ENCODE measurements around the gene MTARC2. TPM values are rescaled to one million over a fixed set of nuclear protein-coding genes. Genes with fewer than 3 reads are reported as not detected.

MTARC2 gene
- total RNA-seq, 4 donors from 2014 or later = 20.2 to 26.0 (median 21.1) TPM

DNA sequence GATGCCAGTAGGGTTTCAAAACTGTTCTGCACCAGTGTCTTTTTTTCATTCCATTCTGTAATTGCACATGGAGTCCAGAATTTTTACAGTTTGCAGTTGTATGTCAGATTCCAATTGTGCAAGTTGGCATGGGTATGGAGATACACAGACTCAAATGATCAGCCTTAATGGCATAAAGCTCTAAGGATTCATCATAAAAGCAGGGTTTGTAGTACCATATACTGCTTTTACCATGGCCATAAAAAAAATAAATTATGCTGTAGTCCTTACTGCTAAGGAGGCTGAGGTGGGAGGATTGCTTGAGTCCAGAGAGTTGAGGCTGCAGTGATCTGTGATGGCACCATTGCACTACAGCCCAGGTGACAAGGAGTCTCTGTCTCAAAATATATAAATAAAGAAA lies 48.9 kb downstream of the MTARC2 start:
- TF ChIP-seq, protein P1, sequence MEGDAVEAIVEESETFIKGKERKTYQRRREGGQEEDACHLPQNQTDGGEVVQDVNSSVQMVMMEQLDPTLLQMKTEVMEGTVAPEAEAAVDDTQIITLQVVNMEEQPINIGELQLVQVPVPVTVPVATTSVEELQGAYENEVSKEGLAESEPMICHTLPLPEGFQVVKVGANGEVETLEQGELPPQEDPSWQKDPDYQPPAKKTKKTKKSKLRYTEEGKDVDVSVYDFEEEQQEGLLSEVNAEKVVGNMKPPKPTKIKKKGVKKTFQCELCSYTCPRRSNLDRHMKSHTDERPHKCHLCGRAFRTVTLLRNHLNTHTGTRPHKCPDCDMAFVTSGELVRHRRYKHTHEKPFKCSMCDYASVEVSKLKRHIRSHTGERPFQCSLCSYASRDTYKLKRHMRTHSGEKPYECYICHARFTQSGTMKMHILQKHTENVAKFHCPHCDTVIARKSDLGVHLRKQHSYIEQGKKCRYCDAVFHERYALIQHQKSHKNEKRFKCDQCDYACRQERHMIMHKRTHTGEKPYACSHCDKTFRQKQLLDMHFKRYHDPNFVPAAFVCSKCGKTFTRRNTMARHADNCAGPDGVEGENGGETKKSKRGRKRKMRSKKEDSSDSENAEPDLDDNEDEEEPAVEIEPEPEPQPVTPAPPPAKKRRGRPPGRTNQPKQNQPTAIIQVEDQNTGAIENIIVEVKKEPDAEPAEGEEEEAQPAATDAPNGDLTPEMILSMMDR (IDR thresholded peaks at IDR 0.05; ENCODE audit: low read depth) = no peak

DNA sequence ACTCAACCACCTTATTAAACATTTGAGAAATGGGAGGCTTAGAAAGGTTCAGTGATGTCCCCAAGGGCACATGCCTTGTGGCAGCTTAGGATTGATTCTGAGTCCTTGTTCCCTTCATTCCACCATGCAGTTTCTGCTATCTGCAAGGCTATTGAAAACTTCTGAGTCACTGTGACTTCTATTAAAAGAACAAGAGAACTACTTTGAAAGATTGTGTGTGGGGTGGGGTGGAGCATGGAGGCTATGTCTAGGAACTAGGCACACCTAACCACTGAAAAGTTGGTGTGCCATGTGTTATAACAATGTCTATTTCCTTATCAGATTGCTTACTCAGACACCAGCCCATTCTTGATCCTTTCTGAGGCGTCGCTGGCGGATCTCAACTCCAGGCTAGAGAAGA lies 49.4 kb downstream of the MTARC2 start:
- TF ChIP-seq, protein P1 (IDR thresholded peaks at IDR 0.05; ENCODE audit: low read depth) = no peak

DNA sequence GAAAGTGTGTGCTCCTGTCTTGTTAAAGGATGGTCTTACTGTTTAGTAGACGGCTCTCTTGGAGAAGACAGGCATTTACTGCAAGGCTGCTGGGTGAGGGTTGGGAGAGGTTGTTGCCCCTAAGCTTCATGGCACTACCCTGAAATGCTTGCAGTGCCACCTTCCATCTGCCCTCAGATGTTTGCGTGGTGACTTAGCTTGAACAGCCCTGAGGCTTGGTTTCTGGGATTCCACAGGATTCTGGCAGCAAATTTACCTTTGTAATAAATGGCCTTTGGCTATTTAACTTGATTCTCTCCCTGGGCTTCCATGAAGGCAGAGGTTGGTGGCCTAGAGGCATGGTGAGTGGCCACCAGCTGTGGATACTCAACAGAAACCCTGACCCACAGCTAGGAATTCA lies 50.2 kb downstream of the MTARC2 start:
- TF ChIP-seq, protein P1 (IDR thresholded peaks at IDR 0.05; ENCODE audit: low read depth) = no peak

DNA sequence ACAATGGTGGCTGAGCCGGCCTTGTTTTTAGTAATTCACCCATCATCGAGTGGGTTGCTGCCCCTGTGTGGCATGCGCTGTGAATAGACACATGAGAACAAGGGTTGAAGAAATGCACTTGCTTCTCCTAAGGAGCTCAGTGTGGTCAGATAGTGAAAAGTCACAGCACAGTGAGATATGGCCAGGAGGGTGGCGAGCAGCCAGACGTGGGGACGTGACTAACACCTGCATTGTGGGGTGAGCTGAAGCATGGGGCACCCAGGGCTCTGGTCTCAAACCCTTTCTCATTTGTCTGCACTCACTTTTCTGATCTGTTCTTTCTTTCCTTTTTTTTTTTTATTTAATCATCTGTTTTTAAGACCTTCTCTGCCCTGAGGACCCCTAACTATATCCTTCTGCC lies 52.1 kb downstream of the MTARC2 start:
- TF ChIP-seq, protein P1 (IDR thresholded peaks at IDR 0.05; ENCODE audit: low read depth) = no peak

DNA sequence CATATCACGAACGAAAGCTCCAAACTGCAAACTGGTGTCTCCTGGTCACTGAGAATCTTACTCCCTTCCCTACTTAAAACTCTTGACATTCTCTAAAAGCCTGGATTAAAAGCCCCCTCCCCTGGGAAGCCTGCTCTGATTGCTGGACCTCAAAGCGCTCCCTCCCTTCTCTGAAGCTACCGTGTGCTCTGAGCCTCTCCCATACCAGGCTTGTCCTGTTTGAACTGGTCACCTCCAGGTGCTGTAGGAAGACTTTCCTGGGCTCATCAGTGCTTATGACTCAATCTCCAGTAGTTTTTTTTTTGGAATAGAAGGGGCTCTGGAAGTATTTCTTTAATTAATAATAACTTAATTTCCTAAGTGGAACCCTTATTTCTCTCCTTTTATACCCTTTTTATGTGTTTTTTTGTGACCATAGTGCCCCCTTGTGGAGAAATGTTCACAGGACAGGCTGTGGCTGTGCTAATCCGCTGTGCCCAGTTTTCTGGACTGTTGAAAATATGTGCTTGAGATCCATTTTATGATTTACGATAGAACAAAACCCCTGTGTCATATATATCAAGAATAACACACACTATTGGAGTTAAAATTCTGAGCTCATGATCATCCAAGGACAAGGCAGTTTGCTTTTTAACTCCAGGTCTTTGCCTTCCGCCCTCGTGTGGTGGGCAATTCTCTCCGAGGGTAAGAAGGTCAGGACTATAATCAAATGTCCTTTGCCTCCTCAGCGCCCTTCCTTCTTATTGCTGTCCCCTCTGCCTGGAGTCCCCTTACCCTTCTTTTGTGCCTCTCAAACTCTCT lies 55.5 kb downstream of the MTARC2 start:
- TF ChIP-seq, protein P1 (IDR thresholded peaks at IDR 0.05; ENCODE audit: low read depth) = no peak

DNA sequence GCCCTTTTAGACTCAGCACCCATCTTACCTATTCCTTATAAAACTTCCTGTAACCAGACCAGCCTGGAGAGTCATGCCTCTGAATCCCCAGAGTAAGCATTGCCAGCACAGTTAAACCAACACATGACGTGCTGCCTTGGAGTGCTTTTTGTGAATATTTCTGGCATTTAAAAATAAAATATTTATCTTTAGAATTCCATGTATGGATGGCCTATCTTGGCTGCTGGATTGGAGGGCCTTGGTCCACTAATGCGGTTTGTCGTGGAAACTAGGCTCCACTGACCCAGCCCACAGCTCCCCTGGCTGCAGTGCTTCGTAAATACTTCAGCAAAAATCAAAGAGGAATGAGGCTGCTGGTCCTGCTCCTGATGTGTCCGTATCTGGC lies 56.1 kb downstream of the MTARC2 start:
- TF ChIP-seq, protein P1 (IDR thresholded peaks at IDR 0.05; ENCODE audit: low read depth) = no peak

DNA sequence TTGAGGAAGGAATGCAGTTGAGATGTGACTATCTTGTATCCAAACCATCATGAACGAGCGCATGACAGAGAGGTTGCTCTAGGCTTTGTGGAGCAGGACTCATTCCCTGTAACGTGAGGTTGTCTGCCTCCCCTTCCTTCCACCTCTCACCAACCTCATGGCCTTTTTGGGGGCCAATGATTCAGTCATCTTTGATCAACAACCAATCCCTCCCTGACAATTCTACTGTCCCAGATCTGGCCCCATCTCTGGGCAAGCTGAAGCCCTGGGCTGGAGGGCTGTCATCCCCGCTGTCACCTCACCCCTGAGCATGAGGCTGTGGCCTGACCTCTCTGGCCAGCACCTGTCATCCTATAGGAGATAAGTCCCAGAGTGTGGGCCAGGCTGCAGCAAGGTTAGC lies 58.3 kb downstream of the MTARC2 start:
- TF ChIP-seq, protein P1 (IDR thresholded peaks at IDR 0.05; ENCODE audit: low read depth) = no peak
